A673 (cell line): Measurements from ENCODE around the gene KCNJ10. TPM values are rescaled to one million over a fixed set of nuclear protein-coding genes. Genes with fewer than 3 reads are reported as not detected.

Experiments
- BruUV-seq: library from RNA; stranded (reverse); fragments of 400-500 nt; replicated peaks from 2 replicates; lab custom pipeline; 2021; lab: Mats Ljungman, UMichigan
- CTCF ChIA-PET: fragments of 300-600 bp; sonication (Branson Sonifier 250); formaldehyde crosslinking; loops from one replicate; lab custom pipeline; 2022; ENCODE audit warnings: antibody characterized with exemption; lab: Charles Lee
- POLR2A ChIA-PET: fragments of 300-600 bp; sonication (Branson Sonifier 250); formaldehyde crosslinking; loops from one replicate; lab custom pipeline; 2022; ENCODE audit warnings: antibody characterized with exemption; ENCODE audit not compliant: low non-redundant PET; lab: Charles Lee
- DNase-seq: peaks from one replicate; pipeline ENCODE4 v3.0.0-alpha.2; 2015; ENCODE audit warnings: low spot score
- H3K27ac ChIP-seq: fragments of 200-600 bp; sonication (generic); 2 replicates; pipeline ENCODE4 v1.5.1; 2016; ENCODE audit warnings: mixed run types, low read depth, mild to moderate bottlenecking, mixed read lengths, antibody characterized with exemption, low read length; ENCODE audit not compliant: poor library complexity, severe bottlenecking
- H3K27me3 ChIP-seq: fragments of 200-600 bp; sonication (generic); replicated peaks from 2 replicates; pipeline ENCODE4 v1.6.1; 2017; ENCODE audit warnings: mixed run types, low read depth, mild to moderate bottlenecking, mixed read lengths, antibody characterized with exemption, low read length; ENCODE audit not compliant: insufficient read depth, poor library complexity
- H3K36me3 ChIP-seq: fragments of 200-600 bp; sonication (generic); 2 replicates; pipeline ENCODE4 v1.6.1; 2016; ENCODE audit warnings: mixed run types, mild to moderate bottlenecking, mixed read lengths, antibody characterized with exemption, low read length; ENCODE audit not compliant: insufficient read depth, poor library complexity, severe bottlenecking
- H3K4me1 ChIP-seq: fragments of 200-600 bp; sonication (generic); 2 replicates; pipeline ENCODE4 v1.6.1; 2017; ENCODE audit warnings: mixed run types, mild to moderate bottlenecking, mixed read lengths, antibody characterized with exemption, low read length; ENCODE audit not compliant: insufficient read depth, poor library complexity, severe bottlenecking
- H3K4me3 ChIP-seq: fragments of 200-600 bp; sonication (generic); 2 replicates; pipeline ENCODE4 v1.5.1; 2016; ENCODE audit warnings: low read depth, mixed run types, mild to moderate bottlenecking, mixed read lengths, low read length; ENCODE audit not compliant: poor library complexity, severe bottlenecking
- H3K9me3 ChIP-seq: fragments of 200-600 bp; sonication (generic); 2 replicates; pipeline ENCODE4 v1.6.1; 2016; ENCODE audit warnings: mixed run types, low read depth, mild to moderate bottlenecking, mixed read lengths, antibody characterized with exemption, low read length; ENCODE audit not compliant: poor library complexity, severe bottlenecking
- EZH2 ChIP-seq: fragments of 200-600 bp; sonication (generic); IDR thresholded peaks from 2 replicates; pipeline ENCODE4 v1.6.1; 2017; ENCODE audit warnings: borderline replicate concordance, low read depth, mild to moderate bottlenecking, mixed read lengths, antibody characterized with exemption, low read length; ENCODE audit not compliant: poor library complexity, severe bottlenecking
- intact Hi-C: fragments of 100-400 bp; cut with micrococcal nuclease; formaldehyde crosslinking; loops from one replicate; pipeline ENCODE4 v1.10.0; 2022; ENCODE audit not compliant: unreplicated experiment
- total RNA-seq: library from RNA; stranded (reverse); gene quantifications from 2 replicates; pipeline ENCODE4 v1.2.3, GENCODE V29; 2021
- TF ChIP-seq, protein P1 (sequence below): fragments of 300-800, 200-600 bp; sonication (generic); conservative IDR thresholded peaks from 2 replicates; pipeline ENCODE4 v1.5.1; 2017; ENCODE audit warnings: low read depth, mild to moderate bottlenecking, antibody characterized with exemption, low read length, moderate library complexity, mixed read lengths

The KCNJ10 gene
- total RNA-seq, 1 experiment from 2014 or later = not detected

DNA sequence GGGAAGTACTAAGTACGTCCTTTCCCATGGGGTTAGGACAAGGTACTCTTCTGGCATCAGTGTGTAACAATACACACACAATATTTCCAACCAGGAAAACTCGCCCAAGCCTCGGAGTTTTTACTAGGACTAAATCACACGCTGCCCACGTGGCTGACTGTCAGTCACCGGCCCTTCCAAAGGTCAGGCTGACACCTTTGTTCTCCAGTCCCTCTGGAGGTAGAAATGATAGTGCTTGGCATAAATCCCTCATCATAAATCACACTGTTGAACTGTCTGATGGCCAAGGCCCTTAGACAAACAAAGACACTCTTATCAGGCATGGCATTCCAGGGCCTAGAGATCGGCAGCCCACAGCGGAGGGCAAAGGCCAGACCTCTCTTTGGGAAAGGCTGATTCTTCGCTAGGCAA lies 99.0 kb downstream of the KCNJ10 start:
- Histone ChIP-seq H3K36me3 (no peaks in the 10 kb centered on the region), H3K4me3 (no peak overlapping the region), H3K27me3 (peaks cover 45% of the 10 kb centered on the region), H3K9me3 (no peaks in the 10 kb centered on the region), H3K27ac (no peak overlapping the region), H3K4me1 (no peaks in the 10 kb centered on the region)
- no peak for DNase-seq
- no peak for TF ChIP-seq EZH2
- TF ChIP-seq, protein P1, sequence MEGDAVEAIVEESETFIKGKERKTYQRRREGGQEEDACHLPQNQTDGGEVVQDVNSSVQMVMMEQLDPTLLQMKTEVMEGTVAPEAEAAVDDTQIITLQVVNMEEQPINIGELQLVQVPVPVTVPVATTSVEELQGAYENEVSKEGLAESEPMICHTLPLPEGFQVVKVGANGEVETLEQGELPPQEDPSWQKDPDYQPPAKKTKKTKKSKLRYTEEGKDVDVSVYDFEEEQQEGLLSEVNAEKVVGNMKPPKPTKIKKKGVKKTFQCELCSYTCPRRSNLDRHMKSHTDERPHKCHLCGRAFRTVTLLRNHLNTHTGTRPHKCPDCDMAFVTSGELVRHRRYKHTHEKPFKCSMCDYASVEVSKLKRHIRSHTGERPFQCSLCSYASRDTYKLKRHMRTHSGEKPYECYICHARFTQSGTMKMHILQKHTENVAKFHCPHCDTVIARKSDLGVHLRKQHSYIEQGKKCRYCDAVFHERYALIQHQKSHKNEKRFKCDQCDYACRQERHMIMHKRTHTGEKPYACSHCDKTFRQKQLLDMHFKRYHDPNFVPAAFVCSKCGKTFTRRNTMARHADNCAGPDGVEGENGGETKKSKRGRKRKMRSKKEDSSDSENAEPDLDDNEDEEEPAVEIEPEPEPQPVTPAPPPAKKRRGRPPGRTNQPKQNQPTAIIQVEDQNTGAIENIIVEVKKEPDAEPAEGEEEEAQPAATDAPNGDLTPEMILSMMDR = no peak
- intact Hi-C loops = no loop called here
- CTCF ChIA-PET = no interaction called here
- POLR2A ChIA-PET = no interaction called here
- BruUV-seq = no TSS peak

DNA sequence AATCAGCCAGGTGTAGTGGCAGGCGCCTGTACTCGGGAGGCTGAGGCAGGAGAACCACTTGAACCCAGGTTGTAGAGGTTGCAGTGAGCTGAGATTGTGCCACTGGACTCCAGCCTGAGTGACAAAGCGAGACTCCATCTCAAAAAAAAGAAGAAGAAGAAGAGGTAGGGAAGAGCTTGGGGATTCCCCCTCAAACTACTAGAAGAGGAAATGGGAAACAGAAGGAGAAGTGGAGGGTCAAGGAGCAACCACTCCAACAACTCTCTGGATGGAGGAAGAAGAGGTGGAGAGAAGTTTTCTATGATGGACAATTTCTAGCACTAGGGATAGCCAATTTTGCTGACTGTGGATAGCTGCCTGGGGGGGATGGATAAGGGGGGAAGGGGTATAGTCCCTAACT lies 101.1 kb downstream of the KCNJ10 start:
- Histone ChIP-seq H3K4me3 (no peak overlapping the region), H3K4me1 (no peaks in the 10 kb centered on the region), H3K27me3 (peaks cover 32% of the 10 kb centered on the region), H3K9me3 (no peaks in the 10 kb centered on the region), H3K27ac (no peak overlapping the region), H3K36me3 (no peaks in the 10 kb centered on the region)
- intact Hi-C loops = no loop called here
- no TSS peak for BruUV-seq
- ChIA-PET CTCF (no interaction called here), POLR2A (no interaction called here)
- no peak for DNase-seq
- TF ChIP-seq EZH2 = no peak
- TF ChIP-seq, protein P1 = no peak

DNA sequence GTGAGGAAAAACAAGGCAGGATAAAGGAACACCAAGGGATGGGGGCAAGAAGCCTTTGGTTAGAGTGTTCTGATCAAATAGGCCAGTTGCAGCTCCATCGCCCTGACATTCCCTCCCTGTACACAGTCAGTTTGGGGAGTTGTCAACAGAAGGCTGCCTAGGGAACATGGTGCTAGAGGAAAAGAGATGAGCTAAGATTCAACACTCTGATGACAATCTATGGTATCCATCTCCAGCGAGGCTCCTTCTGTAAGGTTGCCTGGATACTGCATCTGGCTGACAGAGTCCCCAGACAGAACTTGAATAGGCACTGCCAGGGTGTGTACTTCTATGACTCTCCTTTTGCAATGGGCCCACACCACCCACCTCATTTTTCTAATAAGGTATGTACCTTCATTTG lies 104.7 kb downstream of the KCNJ10 start:
- ChIA-PET POLR2A (no interaction called here), CTCF (interaction anchor here (0.8 kb wide), 1 partner anchor 11 kb away, joined by 3 read pairs; the partner anchor contains the start of gene SLAMF9)
- Histone ChIP-seq H3K27me3 (peaks cover 28% of the 10 kb centered on the region), H3K9me3 (no peaks in the 10 kb centered on the region), H3K4me3 (no peak overlapping the region), H3K36me3 (no peaks in the 10 kb centered on the region), H3K27ac (no peak overlapping the region), H3K4me1 (no peaks in the 10 kb centered on the region)
- no peak for TF ChIP-seq EZH2
- TF ChIP-seq, protein P1 = no peak
- no TSS peak for BruUV-seq
- intact Hi-C loops = no loop called here
- DNase-seq = no peak
